Measurements from ENCODE around the gene SERBP1. TPM values are rescaled to one million over a fixed set of nuclear protein-coding genes. Genes with fewer than 3 reads are reported as not detected.

Gene SERBP1
- total RNA-seq, 1 donor from 2014 or later = 330 TPM

DNA sequence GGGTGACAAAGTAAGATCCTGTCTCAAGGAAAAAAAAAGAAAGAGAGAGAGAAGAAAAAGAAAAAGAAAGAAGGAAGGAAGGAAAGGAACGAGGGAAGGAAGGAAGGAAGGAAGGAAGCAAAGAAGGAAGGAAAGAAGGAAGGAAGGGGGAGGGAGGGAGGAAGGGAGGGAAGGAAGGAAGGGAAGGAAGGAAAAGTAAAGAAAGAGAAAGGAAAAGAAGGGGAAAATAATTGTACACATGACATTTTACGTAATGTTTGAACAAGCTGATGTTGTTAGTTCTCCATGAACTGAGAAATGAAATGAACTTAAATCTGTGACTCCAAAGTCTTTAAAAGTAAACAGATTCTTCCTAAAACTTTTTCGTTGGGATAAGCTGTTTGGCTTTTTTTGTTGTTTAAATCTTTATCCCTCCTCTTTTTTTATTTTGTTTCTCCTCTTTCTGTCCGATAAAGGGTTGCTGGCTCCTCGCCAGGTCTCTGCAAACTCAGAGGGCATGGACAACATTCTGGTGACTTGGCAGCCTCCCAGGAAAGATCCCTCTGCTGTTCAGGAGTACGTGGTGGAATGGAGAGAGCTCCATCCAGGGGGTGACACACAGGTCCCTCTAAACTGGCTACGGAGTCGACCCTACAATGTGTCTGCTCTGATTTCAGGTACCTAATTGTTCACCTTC lies 62.7 kb downstream of the SERBP1 start:
- DNase-seq (ENCODE audit: low read depth) = peak; percentile 53

DNA sequence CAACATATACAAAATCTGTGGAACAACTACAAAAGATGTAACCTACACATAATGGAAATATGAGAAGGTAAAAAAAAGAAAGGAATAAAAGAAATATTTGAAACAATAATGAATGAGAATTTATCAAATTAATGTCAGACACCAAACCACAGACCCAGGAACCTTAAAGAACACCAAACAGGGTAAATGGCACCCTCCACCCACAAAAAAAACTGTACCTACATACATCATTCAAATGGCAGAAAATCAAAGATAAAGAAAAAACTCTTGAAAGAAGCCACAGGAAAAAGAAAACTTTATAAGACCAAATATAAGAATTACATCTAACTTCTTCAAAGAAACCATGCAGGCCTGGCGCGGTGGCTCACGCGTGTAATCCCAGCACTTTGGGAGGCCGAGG lies 68.6 kb downstream of the SERBP1 start:
- no peak for DNase-seq (ENCODE audit: low read depth)

DNA sequence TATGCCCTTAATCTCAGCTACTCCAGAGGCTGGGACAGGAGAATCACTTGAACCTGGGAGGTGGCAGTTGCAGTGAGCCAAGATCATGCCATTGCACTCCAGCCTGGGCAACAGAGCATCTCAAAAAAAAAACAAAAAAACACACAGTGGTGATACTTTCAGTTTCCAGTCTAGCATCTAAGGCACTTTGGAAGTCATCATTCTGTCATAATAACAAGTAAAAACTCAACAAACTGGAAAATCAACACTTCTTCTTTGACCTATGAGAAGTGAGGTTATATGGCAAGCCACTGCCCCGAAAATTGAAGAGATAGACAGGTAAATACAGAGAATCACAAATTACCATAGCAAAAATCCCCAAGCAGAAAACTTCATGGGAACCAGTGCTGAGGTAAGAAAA lies 70.6 kb downstream of the SERBP1 start:
- DNase-seq (ENCODE audit: low read depth) = no peak

Other genes starting within 250 kb of the SERBP1 start
- gene IL12RB2, start 122.5 kb downstream of the SERBP1 start, total RNA-seq = 0.10 and 1.7 TPM in 2 replicates